ENCODE results near the gene FAM227A.

FAM227A gene

GRCh38 chr22:38611559-38611958 is 44.6 kb downstream of the FAM227A start:
- Histone ChIP-seq H3K14ac (ENCODE audit: low read length) (no peak overlapping the region), H3K9me3 (replicated peaks in 1 of 2; ENCODE audit: control insufficient read depth in 2 of 2, insufficient read depth in 1 of 2, low read depth in 1 of 2, low read length in 2 of 2) (no peaks in the 10 kb centered on the region), H3K23ac (ENCODE audit: low read depth, low read length, poor library complexity) (no peak overlapping the region), H2AK5ac (ENCODE audit: low read depth, low read length) (no peak overlapping the region), H2AFZ (ENCODE audit: low read length) (no peak overlapping the region), H3K36me3 (replicated peaks in 1 of 2; ENCODE audit: control insufficient read depth in 2 of 2, insufficient read depth in 2 of 2, low read length in 2 of 2) (peaks cover 12 to 32% of the 10 kb centered on the region in 2 donors), H3K27me3 (ENCODE audit: control insufficient read depth in 3 of 3, insufficient read depth in 3 of 3, low read depth in 1 of 3, low read length in 3 of 3) (no peaks in the 10 kb centered on the region), H3K9ac (ENCODE audit: low read depth, low read length, poor library complexity) (no peak overlapping the region), H3K18ac (ENCODE audit: low read length) (no peak overlapping the region), H2BK12ac (ENCODE audit: low read length) (no peak overlapping the region), H2BK15ac (ENCODE audit: low read length) (no peak overlapping the region), H3K4me1 (ENCODE audit: control insufficient read depth in 2 of 2, insufficient read depth in 1 of 2, low read depth in 1 of 2, low read length in 2 of 2) (peaks cover 0 to 3% of the 10 kb centered on the region in 2 donors), H3K4me2 (ENCODE audit: insufficient read depth, low read length, poor library complexity, severe bottlenecking) (no peak overlapping the region), H3K4me3 (ENCODE audit: low read length in 2 of 2) (no peak overlapping the region), H2BK5ac (ENCODE audit: low read length) (no peak overlapping the region), H3K27ac (replicated peaks; ENCODE audit: low read length) (no peak overlapping the region), H2BK120ac (ENCODE audit: low read depth, low read length) (no peak overlapping the region), H4K91ac (ENCODE audit: low read depth, low read length, poor library complexity) (no peak overlapping the region), H4K8ac (ENCODE audit: low read depth, low read length) (no peak overlapping the region), H3K79me1 (ENCODE audit: low read depth, low read length) (no peaks in the 10 kb centered on the region), H3K4ac (ENCODE audit: low read length) (no peak overlapping the region)
- no peak for DNase-seq (ENCODE audit: low spot score)
- WGBS, 2 donors (ENCODE audit: extremely low coverage in 2 of 2, insufficient read length in 2 of 2, insufficient replicate concordance in 1 of 2), result no CpG with 5 or more reads among the region's 5 CpGs

- WGBS, 2 donors (ENCODE audit: extremely low coverage in 2 of 2, insufficient read length in 2 of 2, insufficient replicate concordance in 1 of 2), result no CpG with 5 or more reads among the region's 5 CpGs
- H2AFZ ChIP-seq (ENCODE audit: low read length), result no peak overlapping the region
Measured at GRCh38 chr22:38610234-38610633, 46.0 kb downstream of the FAM227A start.

GRCh38 chr22:38608992-38609750 is 47.0 kb downstream of the FAM227A start:
- Histone ChIP-seq H3K4me3 (ENCODE audit: low read length in 2 of 2) (no peak overlapping the region), H2BK5ac (ENCODE audit: low read length) (no peak overlapping the region), H3K9ac (ENCODE audit: low read depth, low read length, poor library complexity) (no peak overlapping the region), H3K4ac (ENCODE audit: low read length) (no peak overlapping the region), H3K9me3 (replicated peaks in 1 of 2; ENCODE audit: control insufficient read depth in 2 of 2, insufficient read depth in 1 of 2, low read depth in 1 of 2, low read length in 2 of 2) (no peaks in the 10 kb centered on the region), H3K4me2 (ENCODE audit: insufficient read depth, low read length, poor library complexity, severe bottlenecking) (no peak overlapping the region), H4K91ac (ENCODE audit: low read depth, low read length, poor library complexity) (no peak overlapping the region), H3K79me1 (ENCODE audit: low read depth, low read length) (no peaks in the 10 kb centered on the region), H2BK120ac (ENCODE audit: low read depth, low read length) (no peak overlapping the region), H2BK15ac (ENCODE audit: low read length) (no peak overlapping the region), H2BK12ac (ENCODE audit: low read length) (no peak overlapping the region), H3K36me3 (replicated peaks in 1 of 2; ENCODE audit: control insufficient read depth in 2 of 2, insufficient read depth in 2 of 2, low read length in 2 of 2) (peaks cover 4 to 19% of the 10 kb centered on the region in 2 donors), H2AK5ac (ENCODE audit: low read depth, low read length) (no peak overlapping the region), H3K23ac (ENCODE audit: low read depth, low read length, poor library complexity) (no peak overlapping the region), H3K27ac (replicated peaks; ENCODE audit: low read length) (no peak overlapping the region), H3K14ac (ENCODE audit: low read length) (no peak overlapping the region), H4K8ac (ENCODE audit: low read depth, low read length) (no peak overlapping the region), H3K18ac (ENCODE audit: low read length) (no peak overlapping the region), H3K4me1 (ENCODE audit: control insufficient read depth in 2 of 2, insufficient read depth in 1 of 2, low read depth in 1 of 2, low read length in 2 of 2) (no peaks in the 10 kb centered on the region), H3K27me3 (ENCODE audit: control insufficient read depth in 3 of 3, insufficient read depth in 3 of 3, low read depth in 1 of 3, low read length in 3 of 3) (no peaks in the 10 kb centered on the region), H2AFZ (ENCODE audit: low read length) (no peak overlapping the region)
- WGBS, 2 donors (ENCODE audit: extremely low coverage in 2 of 2, insufficient read length in 2 of 2, insufficient replicate concordance in 1 of 2), result no CpG with 5 or more reads among the region's 13 CpGs
- no peak for DNase-seq (ENCODE audit: low spot score)

More at GRCh38 chr22:38610234-38610633, 46.0 kb downstream of the FAM227A start:
- H2BK5ac ChIP-seq (ENCODE audit: low read length), result no peak overlapping the region
- H3K36me3 ChIP-seq (replicated peaks in 1 of 2; ENCODE audit: control insufficient read depth in 2 of 2, insufficient read depth in 2 of 2, low read length in 2 of 2), result peaks cover 5 to 23% of the 10 kb centered on the region in 2 donors
- no peak overlapping the region for H2BK12ac ChIP-seq (ENCODE audit: low read length)
- no peaks in the 10 kb centered on the region for H3K9me3 ChIP-seq (replicated peaks in 1 of 2; ENCODE audit: control insufficient read depth in 2 of 2, insufficient read depth in 1 of 2, low read depth in 1 of 2, low read length in 2 of 2)
- no peak overlapping the region for H2AK5ac ChIP-seq (ENCODE audit: low read depth, low read length)
- no peak overlapping the region for H4K91ac ChIP-seq (ENCODE audit: low read depth, low read length, poor library complexity)
- no peaks in the 10 kb centered on the region for H3K79me1 ChIP-seq (ENCODE audit: low read depth, low read length)
- no peak overlapping the region for H3K14ac ChIP-seq (ENCODE audit: low read length)
- no peak overlapping the region for H3K27ac ChIP-seq (replicated peaks; ENCODE audit: low read length)
- no peak overlapping the region for H3K18ac ChIP-seq (ENCODE audit: low read length)
- no peak for DNase-seq (ENCODE audit: low spot score)
- no peak overlapping the region for H4K8ac ChIP-seq (ENCODE audit: low read depth, low read length)
- H3K4me3 ChIP-seq (ENCODE audit: low read length in 2 of 2), result no peak overlapping the region
- H3K4ac ChIP-seq (ENCODE audit: low read length), result no peak overlapping the region
- no peak overlapping the region for H3K4me2 ChIP-seq (ENCODE audit: insufficient read depth, low read length, poor library complexity, severe bottlenecking)
- H2BK15ac ChIP-seq (ENCODE audit: low read length), result no peak overlapping the region
- no peak overlapping the region for H2BK120ac ChIP-seq (ENCODE audit: low read depth, low read length)
- H3K27me3 ChIP-seq (ENCODE audit: control insufficient read depth in 3 of 3, insufficient read depth in 3 of 3, low read depth in 1 of 3, low read length in 3 of 3), result no peaks in the 10 kb centered on the region
- no peak overlapping the region for H3K23ac ChIP-seq (ENCODE audit: low read depth, low read length, poor library complexity)
- no peak overlapping the region for H3K9ac ChIP-seq (ENCODE audit: low read depth, low read length, poor library complexity)
- H3K4me1 ChIP-seq (ENCODE audit: control insufficient read depth in 2 of 2, insufficient read depth in 1 of 2, low read depth in 1 of 2, low read length in 2 of 2), result peaks cover 0 to 3% of the 10 kb centered on the region in 2 donors

DNA sequence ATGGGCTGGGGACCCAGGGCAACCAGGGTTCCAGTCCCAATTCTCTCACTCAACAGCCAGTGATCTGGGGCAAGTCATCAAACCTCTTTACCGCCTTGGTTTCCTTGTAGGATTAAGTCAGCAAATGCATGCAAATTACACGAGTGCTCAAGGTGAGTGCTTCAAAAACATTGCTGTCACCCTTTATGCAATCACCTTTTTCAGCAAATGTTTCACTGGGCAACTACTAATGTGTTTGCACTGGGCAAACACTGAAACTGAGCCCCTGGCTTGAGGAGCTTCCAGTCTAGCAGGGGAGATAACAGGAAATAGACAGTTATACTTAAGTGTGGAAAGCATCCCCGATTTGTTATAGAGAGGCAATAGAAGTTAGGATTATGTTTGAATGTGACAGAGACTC is 48.5 kb downstream of the FAM227A start:
- H2BK5ac ChIP-seq (ENCODE audit: low read length), result no peak overlapping the region
- H2AK5ac ChIP-seq (ENCODE audit: low read depth, low read length), result no peak overlapping the region
- no peaks in the 10 kb centered on the region for H3K79me1 ChIP-seq (ENCODE audit: low read depth, low read length)
- no peak overlapping the region for H3K27ac ChIP-seq (replicated peaks; ENCODE audit: low read length)
- H3K4me3 ChIP-seq (ENCODE audit: low read length in 2 of 2), result no peak overlapping the region
- no peaks in the 10 kb centered on the region for H3K4me1 ChIP-seq (ENCODE audit: control insufficient read depth in 2 of 2, insufficient read depth in 1 of 2, low read depth in 1 of 2, low read length in 2 of 2)
- no peak for DNase-seq (ENCODE audit: low spot score)
- H3K27me3 ChIP-seq (ENCODE audit: control insufficient read depth in 3 of 3, insufficient read depth in 3 of 3, low read depth in 1 of 3, low read length in 3 of 3), result no peaks in the 10 kb centered on the region
- no peak overlapping the region for H2AFZ ChIP-seq (ENCODE audit: low read length)
- H3K18ac ChIP-seq (ENCODE audit: low read length), result no peak overlapping the region
- H2BK15ac ChIP-seq (ENCODE audit: low read length), result no peak overlapping the region
- no peak overlapping the region for H4K8ac ChIP-seq (ENCODE audit: low read depth, low read length)
- no peak overlapping the region for H3K4ac ChIP-seq (ENCODE audit: low read length)
- H3K9me3 ChIP-seq (replicated peaks in 1 of 2; ENCODE audit: control insufficient read depth in 2 of 2, insufficient read depth in 1 of 2, low read depth in 1 of 2, low read length in 2 of 2), result no peaks in the 10 kb centered on the region
- no peak overlapping the region for H2BK120ac ChIP-seq (ENCODE audit: low read depth, low read length)
- H3K23ac ChIP-seq (ENCODE audit: low read depth, low read length, poor library complexity), result no peak overlapping the region
- H3K36me3 ChIP-seq (replicated peaks in 1 of 2; ENCODE audit: control insufficient read depth in 2 of 2, insufficient read depth in 2 of 2, low read length in 2 of 2), result peaks cover 2 to 23% of the 10 kb centered on the region in 2 donors
- no CpG with 5 or more reads among the region's 3 CpGs for WGBS, 2 donors (ENCODE audit: extremely low coverage in 2 of 2, insufficient read length in 2 of 2, insufficient replicate concordance in 1 of 2)
- no peak overlapping the region for H3K14ac ChIP-seq (ENCODE audit: low read length)
- H4K91ac ChIP-seq (ENCODE audit: low read depth, low read length, poor library complexity), result no peak overlapping the region
- H3K4me2 ChIP-seq (ENCODE audit: insufficient read depth, low read length, poor library complexity, severe bottlenecking), result no peak overlapping the region
- H3K9ac ChIP-seq (ENCODE audit: low read depth, low read length, poor library complexity), result no peak overlapping the region
- no peak overlapping the region for H2BK12ac ChIP-seq (ENCODE audit: low read length)
